ENCODE data around the gene FTO. TPM values are rescaled to one million over a fixed set of nuclear protein-coding genes. Genes with fewer than 3 reads are reported as not detected.

Gene FTO
- 171 TPM for total RNA-seq

GRCh38 chr16:53703590-53704444 is at the start of gene FTO, which contains the start of gene RPGRIP1L:
Gene FTO (plus strand): TSS chr16:53704156.
Gene RPGRIP1L (minus strand): TSS chr16:53703859. CDS start chr16:53700723, 3,136 bp downstream.

Small RNAs within 50 kb of the gene (small RNA-seq; reads per million reads assigned to genes)
- gene AC007347.2 = not detected

Other genes with a start within 250 kb of the FTO start
- 55.4 TPM for gene AKTIP, start 200.9 kb upstream of the FTO start, total RNA-seq
- 35.5 TPM for gene RPGRIP1L, start 297 bp upstream of the FTO start, total RNA-seq

Data from diencephalon (tissue), 1 donor.